NCI-H2171 (cell line): Measurements from ENCODE around the gene COPB2.
"Not testable (repeated sequence)": the region's sequence is repeated elsewhere in the genome, so short reads cannot be mapped to it uniquely, and the experiment has no call there.

Source experiments
- DNase-seq: peaks from one replicate; lab custom pipeline; 2025; lab: John Stamatoyannopoulos, UW

Gene COPB2

GRCh38 chr3:139378587-139379241 is 10.7 kb downstream of the COPB2 start:
- no peak for DNase-seq

GRCh38 chr3:139377378-139377777 is 12.1 kb downstream of the COPB2 start:
- no peak for DNase-seq

GRCh38 chr3:139374099-139374498 is 15.3 kb downstream of the COPB2 start:
- no peak for DNase-seq

GRCh38 chr3:139364549-139364948 is 24.9 kb downstream of the COPB2 start:
- DNase-seq = no peak

- DNase-seq = no peak
Measured at GRCh38 chr3:139361276-139361675, 28.2 kb downstream of the COPB2 start.

- DNase-seq = no peak
Measured at GRCh38 chr3:139358841-139359562, 30.4 kb downstream of the COPB2 start.

- DNase-seq = no peak
Measured at GRCh38 chr3:139357899-139358298, 31.5 kb downstream of the COPB2 start.

GRCh38 chr3:139355891-139356290 is 33.6 kb downstream of the COPB2 start:
- no peak for DNase-seq

- no peak for DNase-seq
Measured at GRCh38 chr3:139355476-139355875, 34.0 kb downstream of the COPB2 start.

GRCh38 chr3:139354661-139355060 is 34.8 kb downstream of the COPB2 start:
- DNase-seq = no peak

GRCh38 chr3:139353920-139354556 is 35.4 kb downstream of the COPB2 start:
- peak; percentile 14 for DNase-seq

- no peak for DNase-seq
Measured at GRCh38 chr3:139346771-139347170, 42.7 kb downstream of the COPB2 start.

- peak; percentile 87 for DNase-seq
Measured at GRCh38 chr3:139343895-139344856, 45.3 kb downstream of the COPB2 start, which contains the start of gene MRPS22. Gene MRPS22 (plus strand): TSS chr3:139344020. CDS start chr3:139344027, 7 bp downstream.

- DNase-seq = no peak
Measured at GRCh38 chr3:139342054-139342453, 47.4 kb downstream of the COPB2 start.

- DNase-seq = no peak
Measured at GRCh38 chr3:139340784-139341183, 48.7 kb downstream of the COPB2 start.

- DNase-seq = no peak
Measured at GRCh38 chr3:139339219-139339906, 50.1 kb downstream of the COPB2 start.

GRCh38 chr3:139338405-139338804 is 51.0 kb downstream of the COPB2 start:
- DNase-seq = no peak

- not testable (repeated sequence) for DNase-seq
Measured at GRCh38 chr3:139334675-139335074, 54.8 kb downstream of the COPB2 start.

- DNase-seq = no peak
Measured at GRCh38 chr3:139332092-139332491, 57.4 kb downstream of the COPB2 start.

- peak; percentile 67 for DNase-seq
Measured at GRCh38 chr3:139329364-139329850, 60.0 kb downstream of the COPB2 start.

GRCh38 chr3:139328356-139328755 is 61.1 kb downstream of the COPB2 start:
- DNase-seq = no peak
